Kidney (tissue), 14 donors: ENCODE measurements around the gene CDH2. TPM values are rescaled to one million over a fixed set of nuclear protein-coding genes. Genes with fewer than 3 reads are reported as not detected.

ENCODE experiments used
- DNase-seq, 5 donors: peaks; one replicate each; pipeline ENCODE4 v3.0.0-alpha.2; 2013 to 2020
- FAIRE-seq: peaks from 2 replicates; lab custom pipeline; 2012; peaks lifted over from hg19 to GRCh38; lab: Jason Lieb, UNC
- H3K27ac ChIP-seq, 2 donors: one replicate each; pipeline ENCODE4 v1.7.0; 2013; ENCODE audit warnings: low read depth in 2 of 2, low read length in 2 of 2, inconsistent platforms in 1 of 2
- H3K27me3 ChIP-seq: one replicate; pipeline ENCODE4 v1.7.1; 2013; ENCODE audit warnings: low read length, inconsistent platforms; ENCODE audit not compliant: control insufficient read depth, insufficient read depth
- H3K36me3 ChIP-seq, 3 donors: one replicate each; pipeline versions ENCODE4 v1.7.0 to v1.7.1; 2013; ENCODE audit warnings: low read length in 3 of 3, control low read depth in 1 of 3, inconsistent platforms in 1 of 3; ENCODE audit not compliant: insufficient read depth in 3 of 3, control insufficient read depth in 2 of 3
- H3K4me1 ChIP-seq, 3 donors: one replicate each; pipeline versions ENCODE4 v1.7.0 to v1.7.1; 2013; ENCODE audit warnings: low read length in 3 of 3, inconsistent platforms in 1 of 3, low read depth in 1 of 3; ENCODE audit not compliant: control insufficient read depth in 2 of 3, insufficient read depth in 2 of 3
- H3K4me3 ChIP-seq, 3 donors: one replicate each; pipeline versions ENCODE4 v1.7.0 to v1.8.1; 2013; ENCODE audit warnings: low read length in 3 of 3, control low read depth in 1 of 3, inconsistent platforms in 1 of 3
- H3K9ac ChIP-seq, 3 donors: one replicate each; pipeline versions ENCODE4 v1.7.0 to v1.7.1; 2013; ENCODE audit warnings: low read length in 3 of 3, control low read depth in 1 of 3, inconsistent platforms in 1 of 3
- H3K9me3 ChIP-seq, 3 donors: one replicate each; pipeline versions ENCODE4 v1.7.0 to v1.7.1; 2013; ENCODE audit warnings: low read length in 3 of 3, control low read depth in 1 of 3, inconsistent platforms in 1 of 3; ENCODE audit not compliant: control insufficient read depth in 2 of 3, insufficient read depth in 1 of 3
- CTCF ChIP-seq: IDR thresholded peaks from 3 replicates; pipeline ENCODE4 v1.5.1; 2012; ENCODE audit warnings: mild to moderate bottlenecking, moderate library complexity, borderline replicate concordance; ENCODE audit not compliant: insufficient read depth; ENCODE audit errors: extremely low read depth
- intact Hi-C: fragments of 100-400 bp; cut with DNase I; formaldehyde crosslinking; loops from one replicate; pipeline ENCODE4 v1.11.1; 2022
- polyA plus RNA-seq: library from polyadenylated mRNA; stranded (reverse); fragments of 350-450 nt; fragmentation: Illumina TruSeq; extraction: RNeasy Lipid Tissue Mini Kit (QIAGEN cat#74804); gene quantifications from one replicate; pipeline ENCODE4 v1.2.3, GENCODE V29; 2014; ENCODE audit warnings: low read depth, low replicate concordance; ENCODE audit not compliant: insufficient read depth
- total RNA-seq: library from RNA; stranded (reverse); fragmentation: NEBNext Ultra II Directional; extraction: Animal tissue kit (Norgen Biotek cat#: 25700); gene quantifications from one replicate; pipeline ENCODE4 v1.2.1, GENCODE V29; 2021
- donor health status: control.
- donor health status: control.
- donor health status: control.
- donor health status: control.
- donor health status: control.
- donor health status: DM: yes; HTN: yes; CAD: no.
- donor health status: Normal renal cell carcinoma (clear cell type).

Gene CDH2
- total and polyA plus RNA-seq, 2 donors from 2014 or later, result 6.3 to 29.6 TPM

- DNase-seq, result no peak
- FAIRE-seq, result no peak
Measured at GRCh38 chr18:28193177-28193778, 16.3 kb upstream of the CDH2 start.

GRCh38 chr18:28189400-28190239 lies 12.7 kb upstream of the CDH2 start:
- DNase-seq (no peak), FAIRE-seq (peak; percentile 29)
- TF ChIP-seq CTCF, result peak; percentile 51
- no peaks in the 10 kb centered on the region for H3K9me3 ChIP-seq
- H3K9ac ChIP-seq, result no peak overlapping the region
- no peak overlapping the region for H3K4me3 ChIP-seq
- H3K27ac ChIP-seq, result no peak overlapping the region
- intact Hi-C loops, result no loop called here
- no peaks in the 10 kb centered on the region for H3K27me3 ChIP-seq
- no peaks in the 10 kb centered on the region for H3K4me1 ChIP-seq
- H3K36me3 ChIP-seq, result no peaks in the 10 kb centered on the region

More at GRCh38 chr18:28193177-28193778, 16.3 kb upstream of the CDH2 start:
- intact Hi-C loops, result no loop called here
- no peaks in the 10 kb centered on the region for H3K27me3 ChIP-seq
- H3K4me1 ChIP-seq, result no peaks in the 10 kb centered on the region
- no peak for TF ChIP-seq CTCF
- H3K36me3 ChIP-seq, result no peaks in the 10 kb centered on the region
- no peak overlapping the region for H3K9ac ChIP-seq
- H3K27ac ChIP-seq, result no peak overlapping the region
- no peaks in the 10 kb centered on the region for H3K9me3 ChIP-seq
- H3K4me3 ChIP-seq, result no peak overlapping the region

DNA sequence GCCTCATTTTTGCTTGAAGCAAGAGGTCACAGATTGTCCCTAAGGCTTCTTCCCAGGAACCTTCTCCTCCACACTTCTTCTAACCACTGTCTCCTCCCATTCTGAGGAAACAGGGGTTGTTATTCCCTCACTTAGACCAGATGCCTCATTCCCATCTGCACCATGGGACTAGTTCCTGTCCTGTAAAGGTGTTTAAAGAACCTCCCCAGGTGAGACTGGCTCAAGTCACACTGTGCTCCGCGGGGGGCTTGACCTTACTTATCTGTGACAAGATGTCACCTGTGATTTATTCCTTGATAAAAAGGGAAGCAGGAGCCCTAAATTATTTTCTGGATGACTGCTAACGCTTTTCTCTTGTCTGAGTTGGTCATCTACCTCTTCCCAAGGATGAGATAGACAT lies 8.2 kb upstream of the CDH2 start:
- TF ChIP-seq CTCF, result no peak
- H3K9ac ChIP-seq, result no peak overlapping the region
- H3K9me3 ChIP-seq, result no peaks in the 10 kb centered on the region
- no peak overlapping the region for H3K4me3 ChIP-seq
- no peak for FAIRE-seq
- H3K27ac ChIP-seq, result no peak overlapping the region
- no peak for DNase-seq
- H3K36me3 ChIP-seq, result no peaks in the 10 kb centered on the region
- no peaks in the 10 kb centered on the region for H3K4me1 ChIP-seq
- intact Hi-C loops, result no loop called here
- no peaks in the 10 kb centered on the region for H3K27me3 ChIP-seq
